NCI-H1694 (cell line): ENCODE measurements around the gene DCUN1D1.
A peak's percentile ranks its signal among the peaks of the same experiment; 100 is the strongest.
"Not testable (repeated sequence)": the region's sequence is repeated elsewhere in the genome, so short reads cannot be mapped to it uniquely, and the experiment has no call there.

Source experiments
- DNase-seq: peaks from one replicate; lab custom pipeline; 2025; lab: John Stamatoyannopoulos, UW

DCUN1D1 gene

DNA sequence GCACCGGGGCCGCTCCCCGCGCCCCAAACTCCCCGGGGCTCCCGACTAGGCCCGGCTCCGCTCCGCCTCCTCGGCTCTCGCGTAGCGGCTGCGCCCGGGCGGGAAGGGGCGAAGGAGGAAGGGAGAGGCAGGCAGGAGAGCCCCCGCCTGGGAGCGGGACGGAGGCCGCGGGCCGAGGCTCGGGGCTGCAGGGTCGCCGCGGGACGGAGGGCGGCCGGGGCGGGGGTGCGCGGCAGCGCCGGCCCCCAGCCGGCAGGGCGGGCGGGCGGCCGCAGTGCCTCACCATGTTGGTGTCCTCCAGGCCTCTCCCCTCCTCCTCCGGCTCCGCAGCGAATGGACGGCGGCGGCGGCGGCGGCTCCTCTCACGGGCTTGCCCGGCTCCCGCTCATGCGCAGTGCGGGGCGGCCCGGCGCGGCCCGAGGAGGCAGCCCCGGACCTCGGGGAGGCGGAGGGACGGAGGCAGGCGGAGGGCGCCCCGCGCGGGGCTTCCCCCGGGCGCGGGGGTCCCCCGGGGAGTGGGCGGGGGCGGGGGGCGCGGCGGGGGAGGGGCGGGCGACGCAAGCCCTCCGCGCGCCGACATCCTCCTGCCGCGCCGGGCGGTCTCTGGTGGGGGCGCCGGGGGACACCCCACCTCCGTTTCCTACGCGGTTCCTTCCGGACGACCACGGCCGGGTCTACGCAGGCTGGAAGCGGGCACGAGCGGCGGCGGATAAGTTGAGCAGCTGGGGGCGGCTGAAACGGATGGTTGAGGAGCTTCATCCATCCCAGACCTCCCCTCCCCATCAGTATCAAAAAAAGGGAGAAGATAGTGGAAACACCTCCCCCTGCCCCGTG is at the start of gene DCUN1D1:
DCUN1D1 (minus strand) TSS at position 335 of the 834 bp plus-strand sequence; CDS start at position 286, 49 bp downstream.
- peak; percentile 38 for DNase-seq

DNA sequence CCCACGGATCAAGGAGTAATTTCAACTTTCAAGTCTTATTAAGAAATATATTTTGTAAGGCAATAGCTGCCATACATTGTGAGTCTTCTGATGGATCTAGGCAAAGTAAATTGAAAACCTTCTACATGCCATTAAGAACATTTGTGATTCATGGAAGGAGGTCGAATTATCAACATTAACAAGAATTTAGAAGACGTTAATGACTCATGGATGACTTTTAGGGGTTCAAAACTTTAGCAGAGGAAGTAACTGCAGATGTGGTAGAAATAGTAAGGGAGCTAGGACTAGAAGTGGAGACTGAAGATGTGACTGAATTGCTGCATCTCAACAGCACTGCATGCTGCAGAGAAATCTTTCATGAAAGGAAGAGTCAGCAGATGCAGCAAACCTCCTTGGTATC is 48.1 kb upstream of the DCUN1D1 start:
- no peak for DNase-seq

DNA sequence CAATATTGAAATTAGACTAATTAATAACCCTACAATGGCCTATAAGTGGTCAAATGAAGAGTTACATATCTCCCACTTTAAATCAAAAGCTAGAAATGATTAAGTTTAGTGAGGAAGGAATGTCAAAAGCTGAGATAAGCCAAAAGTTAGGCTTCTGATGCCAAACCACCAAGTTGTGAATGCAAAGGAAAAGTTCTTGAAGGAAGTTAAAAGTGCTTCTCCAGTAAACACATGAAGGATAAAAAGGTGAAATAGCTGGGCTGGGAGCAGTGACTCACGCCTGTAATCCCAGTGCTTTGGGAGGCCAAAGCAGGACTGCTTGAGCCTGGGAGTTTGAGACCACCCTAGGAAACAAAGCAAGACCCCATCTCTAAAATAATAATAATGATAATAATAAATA is 46.9 kb upstream of the DCUN1D1 start:
- no peak for DNase-seq

DNA sequence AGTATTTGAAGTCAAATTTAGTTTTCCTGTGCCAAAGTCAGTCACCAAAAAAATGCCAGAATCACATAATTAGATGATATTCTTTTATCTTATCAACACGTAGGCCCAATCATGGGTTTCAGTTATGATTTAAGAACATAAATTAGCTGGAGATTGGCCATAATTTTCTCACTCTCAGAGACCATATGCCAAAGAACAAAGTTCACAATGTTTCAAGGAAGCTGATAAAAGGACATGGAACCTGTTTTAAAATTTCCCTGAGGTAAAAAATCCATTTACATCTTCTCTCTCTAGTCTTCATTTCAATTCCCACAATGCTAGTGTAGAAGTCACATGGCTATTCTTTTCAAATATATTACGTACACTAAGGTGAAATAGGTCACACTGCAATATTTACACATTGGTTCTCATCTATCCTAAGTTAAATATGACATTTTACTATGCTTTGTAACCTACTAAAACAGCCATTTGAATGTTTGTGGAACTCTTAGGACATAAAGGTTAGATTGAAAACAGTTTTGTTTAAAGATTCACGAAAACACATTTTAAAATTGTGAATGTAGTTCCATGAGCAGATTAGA is 42.7 kb upstream of the DCUN1D1 start:
- no peak for DNase-seq

DNA sequence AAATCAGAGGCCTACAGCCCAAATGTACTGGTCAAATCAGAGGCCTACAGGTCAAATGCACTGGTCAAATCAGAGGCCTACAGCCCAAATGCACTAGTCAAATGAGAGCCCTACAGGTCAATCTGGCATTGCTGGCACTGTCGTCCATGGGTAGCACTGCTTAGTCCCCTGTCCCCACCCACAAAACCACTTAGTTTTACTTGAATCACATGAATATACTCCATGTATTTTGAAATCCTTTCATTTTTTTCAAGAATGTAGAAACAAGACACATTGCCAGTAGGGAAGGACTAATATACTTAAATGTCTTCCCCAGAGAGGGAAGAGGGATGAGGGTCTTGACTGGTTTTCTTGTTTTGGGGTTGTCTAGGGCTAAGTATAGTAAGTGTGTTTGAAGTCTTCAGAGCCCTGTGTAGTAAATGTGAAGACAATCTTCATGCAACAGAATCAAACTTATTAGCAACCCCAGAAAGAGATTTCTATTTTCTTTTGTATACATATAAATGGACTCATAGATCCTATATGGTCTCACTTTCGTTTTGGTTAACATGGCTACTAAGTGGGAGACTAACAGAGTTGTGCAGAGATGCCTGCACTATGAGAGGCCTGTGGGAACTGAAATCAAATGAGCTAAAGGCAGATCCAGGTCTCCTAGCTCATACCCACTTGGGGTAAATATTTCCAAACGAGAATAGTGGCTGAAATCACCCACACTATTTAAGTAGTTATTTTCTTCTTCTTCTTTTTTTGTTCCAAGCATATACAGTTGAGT is 38.3 kb upstream of the DCUN1D1 start:
- no peak for DNase-seq

DNA sequence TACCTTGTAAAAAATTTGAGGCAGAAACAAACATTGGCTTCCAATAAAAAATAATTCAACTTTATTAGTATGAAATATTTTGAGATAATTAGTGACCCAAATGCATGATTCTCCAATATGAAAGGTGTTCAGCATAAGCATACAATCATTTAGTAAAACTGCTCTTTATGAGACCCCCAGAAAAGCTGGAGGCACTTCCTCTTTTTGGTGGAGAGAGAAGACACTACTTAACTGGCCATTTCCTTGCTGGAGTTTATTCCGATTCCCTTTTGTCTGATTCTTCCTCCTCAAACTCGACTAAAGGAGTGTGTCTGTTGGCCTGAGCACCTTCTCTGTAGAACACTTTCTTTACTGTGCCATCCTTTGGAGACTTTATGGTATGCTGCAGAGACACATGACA is 34.8 kb upstream of the DCUN1D1 start:
- DNase-seq: no peak

DNA sequence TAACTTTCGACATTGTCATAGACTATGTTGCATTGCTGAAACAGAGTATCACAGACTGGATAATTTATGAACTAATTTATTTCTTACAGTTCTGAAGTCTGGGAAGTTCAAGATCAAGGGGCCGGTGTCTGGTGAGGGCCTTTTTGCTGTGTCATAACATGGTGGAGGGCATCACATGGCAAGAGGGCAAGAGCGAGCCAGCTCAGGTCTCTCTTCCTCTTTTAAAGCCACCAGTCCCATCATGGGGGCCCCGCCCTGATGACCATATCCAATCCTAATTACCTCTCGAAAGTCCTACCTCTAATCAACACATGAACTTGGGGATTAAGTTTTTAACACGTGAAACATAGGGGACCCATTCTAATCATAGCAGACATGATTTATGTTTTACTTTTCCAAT is 33.5 kb upstream of the DCUN1D1 start:
- no peak for DNase-seq

DNA sequence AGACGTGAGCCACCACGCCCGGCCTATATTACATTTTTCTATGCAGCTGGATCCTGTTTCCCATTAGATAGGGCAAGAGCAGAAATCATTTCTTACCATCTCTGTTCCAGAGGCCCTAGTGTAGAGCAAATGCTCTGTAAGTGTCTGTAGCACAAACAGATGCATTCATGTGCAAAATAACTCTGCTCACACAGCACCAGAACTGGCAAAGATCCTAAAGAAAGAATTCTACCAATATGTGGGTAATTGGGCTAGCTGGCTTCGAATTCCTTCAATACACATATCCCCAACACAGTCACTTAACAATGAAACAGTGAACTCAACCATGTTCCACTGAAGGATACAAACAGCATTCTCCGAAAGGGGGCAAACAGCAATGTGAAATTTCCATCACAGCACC is 32.7 kb upstream of the DCUN1D1 start:
- no peak for DNase-seq

DNA sequence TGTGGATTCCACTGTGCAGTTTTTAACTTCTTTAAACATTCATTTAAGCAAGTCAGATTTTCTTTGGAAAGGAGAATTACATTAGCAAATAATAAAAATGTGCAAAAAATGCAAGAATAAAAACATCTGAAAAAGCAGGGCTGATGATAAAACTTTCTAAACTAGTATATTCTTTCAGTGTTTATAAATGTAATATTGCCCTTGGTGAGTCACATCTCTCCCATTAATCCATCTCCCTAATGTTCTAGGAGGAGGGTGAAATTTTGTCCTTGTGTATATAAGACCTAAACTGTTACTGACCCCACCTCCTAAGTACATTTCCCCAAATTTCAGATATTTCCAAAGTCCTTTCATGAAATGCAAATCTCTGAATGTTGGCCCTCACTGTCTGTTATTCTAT is 28.5 kb upstream of the DCUN1D1 start:
- no peak for DNase-seq

DNA sequence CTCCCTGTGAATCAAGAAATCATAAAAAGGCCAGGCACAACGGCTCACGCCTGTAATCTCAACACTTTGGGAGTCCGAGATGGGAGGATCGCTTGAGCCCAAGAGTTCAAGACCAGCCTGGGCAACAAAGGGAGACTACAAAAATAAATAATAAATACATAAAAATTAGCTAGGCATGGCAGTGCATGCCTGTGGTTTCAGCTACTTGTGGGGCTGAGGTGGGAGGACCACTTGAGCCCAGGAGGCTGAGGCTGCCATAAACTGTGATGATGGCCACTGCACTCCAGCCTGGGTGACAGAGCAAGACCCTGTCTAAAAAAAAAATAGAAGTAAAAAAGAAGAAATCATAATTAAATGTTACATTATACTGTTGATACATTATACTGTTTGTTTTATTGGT is 28.0 kb upstream of the DCUN1D1 start:
- DNase-seq: no peak

DNA sequence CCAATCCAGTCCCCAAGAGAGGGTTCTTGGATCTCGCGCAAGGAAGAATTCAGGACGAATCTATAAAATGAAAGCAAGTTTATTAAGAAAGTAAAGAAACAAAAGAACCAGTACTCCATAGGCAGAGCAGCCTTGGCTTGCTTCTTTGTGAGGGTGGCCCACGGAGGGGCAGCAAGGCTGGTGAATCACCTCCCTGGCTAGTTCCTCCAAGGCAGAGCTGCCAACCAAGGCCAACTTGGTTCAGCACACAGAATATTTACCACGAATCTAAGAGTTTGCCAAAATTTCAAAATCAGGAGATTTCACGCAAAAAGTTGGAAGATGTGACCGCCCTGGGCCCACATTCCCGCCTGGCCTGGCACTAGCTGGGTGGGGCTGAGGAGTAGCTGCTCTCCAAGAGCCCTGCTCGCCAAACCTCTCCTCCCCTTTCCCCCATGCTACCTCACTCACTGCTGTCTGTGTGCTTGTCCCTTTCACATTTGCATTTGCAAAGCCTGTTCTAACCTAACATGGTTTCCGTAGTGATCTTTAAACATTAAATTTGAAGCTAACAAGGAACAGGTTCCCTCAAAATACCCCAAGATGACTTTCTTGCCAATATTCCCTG is 26.2 kb upstream of the DCUN1D1 start:
- DNase-seq: no peak

DNA sequence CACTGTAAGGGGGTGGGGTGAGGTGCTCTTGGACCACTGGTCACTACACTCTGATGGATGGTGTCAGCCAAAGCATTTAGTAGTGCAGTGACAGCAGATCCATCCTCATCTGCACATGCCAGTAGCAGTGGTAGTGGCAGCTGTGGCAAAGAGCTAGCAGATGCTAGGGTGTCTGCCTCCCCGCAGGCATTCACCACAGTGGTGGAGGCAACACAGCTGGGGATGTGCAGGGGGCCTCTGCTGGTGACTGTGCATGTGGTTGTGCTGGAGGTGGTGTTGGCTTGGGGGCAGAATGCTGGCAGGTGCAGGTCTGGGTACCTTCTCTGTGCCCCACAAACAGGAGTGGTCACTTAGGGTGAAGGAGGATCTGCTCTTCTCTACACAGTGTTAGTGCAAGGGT is 19.4 kb upstream of the DCUN1D1 start:
- no peak for DNase-seq

DNA sequence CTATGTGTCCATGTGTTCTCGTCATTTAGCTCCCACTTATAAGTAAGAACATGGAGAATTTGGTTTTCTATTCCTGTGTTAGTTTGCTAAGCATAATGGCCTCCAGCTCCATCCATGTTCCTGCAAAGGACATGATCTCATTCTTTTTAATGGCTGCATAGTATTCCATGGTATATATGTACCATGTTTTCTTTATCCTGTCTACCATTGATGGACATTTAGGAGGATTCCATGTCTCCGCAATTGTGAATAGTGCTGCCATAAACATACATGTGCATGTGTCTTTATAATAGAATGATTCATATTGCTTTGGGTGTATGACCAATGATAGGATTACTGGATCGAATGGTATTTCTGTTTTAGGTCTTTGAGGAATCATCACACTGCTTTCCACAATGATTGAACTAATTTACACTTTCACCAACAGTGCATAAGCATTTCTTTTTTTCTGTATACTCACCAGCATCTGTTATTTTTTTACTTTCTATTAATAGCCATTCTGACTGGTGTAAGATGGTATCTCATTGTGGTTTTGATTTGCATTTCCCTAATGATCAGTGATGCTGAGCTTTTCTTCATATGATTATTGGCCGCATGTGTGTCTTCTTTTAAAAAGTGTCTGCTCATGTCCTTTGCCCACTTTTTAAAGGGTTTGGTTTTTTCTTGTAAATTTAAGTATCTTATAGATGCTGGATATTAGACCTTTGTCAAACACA is 13.3 kb upstream of the DCUN1D1 start:
- not testable (repeated sequence) for DNase-seq

DNA sequence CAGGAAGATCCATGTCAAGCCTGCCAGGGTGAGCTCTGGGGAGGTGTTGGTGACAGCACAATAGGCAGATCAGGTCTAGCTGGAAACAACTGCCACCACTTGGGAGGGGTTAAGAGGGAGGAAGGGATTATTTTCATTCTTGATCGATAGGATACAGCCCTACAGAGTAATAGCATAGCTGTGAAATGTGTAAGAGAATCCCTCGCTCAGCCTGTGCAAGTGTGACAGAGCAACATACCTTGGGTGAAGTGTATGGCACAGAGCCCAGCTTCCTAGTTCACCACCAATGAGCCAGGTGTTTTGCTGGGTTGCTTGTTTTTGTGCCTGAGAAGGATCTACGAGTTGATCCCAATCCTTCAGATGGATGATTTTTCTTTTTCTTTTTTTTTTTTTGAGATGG is 9.2 kb upstream of the DCUN1D1 start:
- no peak for DNase-seq

DNA sequence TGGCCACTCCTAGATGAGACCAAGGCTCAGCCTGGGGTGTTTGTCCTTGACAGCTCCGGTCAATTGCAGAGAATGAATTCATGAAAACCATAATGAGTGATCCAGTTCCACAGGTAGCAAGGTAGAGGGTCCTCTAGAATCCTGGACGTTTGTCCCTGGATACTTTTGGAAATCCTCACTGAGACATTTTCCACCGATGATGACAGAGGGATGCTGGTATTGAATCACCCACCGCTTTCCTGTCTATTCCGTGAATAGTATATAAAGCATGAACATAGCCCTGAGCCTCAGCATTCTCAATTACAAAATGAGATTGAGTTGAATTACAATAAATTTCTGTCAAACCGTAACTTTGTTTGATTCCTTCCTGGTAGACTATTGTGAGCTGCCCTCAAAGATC is 5.7 kb upstream of the DCUN1D1 start:
- DNase-seq: no peak

DNA sequence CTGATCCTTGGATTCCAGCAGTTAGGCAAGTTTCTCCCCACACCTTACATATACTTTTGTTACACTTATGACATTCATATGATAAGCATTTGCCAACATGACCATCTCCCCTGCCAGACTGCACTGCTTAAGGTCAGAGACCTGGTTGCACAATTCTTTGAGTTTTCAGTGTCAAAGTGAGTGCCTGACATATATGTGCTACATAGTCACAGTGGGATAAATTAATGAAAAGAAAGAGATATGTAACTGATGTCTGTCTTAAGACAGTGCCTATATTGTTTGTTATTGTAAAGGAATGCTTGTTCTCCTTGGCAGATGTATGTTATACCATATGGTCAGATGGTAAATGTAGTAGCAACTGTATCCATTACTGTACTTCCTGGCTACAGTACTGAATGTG is 3.5 kb upstream of the DCUN1D1 start:
- DNase-seq: no peak

DNA sequence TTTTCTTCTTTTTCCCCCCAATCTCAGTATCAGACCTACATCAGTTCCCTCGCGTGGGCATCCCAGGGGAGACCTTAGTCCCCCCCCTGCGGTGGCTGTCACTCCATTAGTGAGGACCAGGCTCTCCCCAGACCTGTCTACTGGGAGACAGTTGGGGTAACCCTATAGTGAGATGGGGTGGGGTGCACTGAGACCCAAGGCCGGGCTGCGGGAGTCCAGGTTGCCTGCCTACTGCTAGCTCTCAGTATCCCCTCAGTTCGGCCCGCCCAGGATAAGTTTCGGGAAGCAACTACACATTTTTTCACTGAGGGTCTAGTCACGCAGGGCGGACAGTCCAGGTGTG is 671 bp upstream of the DCUN1D1 start:
- DNase-seq: no peak

DNA sequence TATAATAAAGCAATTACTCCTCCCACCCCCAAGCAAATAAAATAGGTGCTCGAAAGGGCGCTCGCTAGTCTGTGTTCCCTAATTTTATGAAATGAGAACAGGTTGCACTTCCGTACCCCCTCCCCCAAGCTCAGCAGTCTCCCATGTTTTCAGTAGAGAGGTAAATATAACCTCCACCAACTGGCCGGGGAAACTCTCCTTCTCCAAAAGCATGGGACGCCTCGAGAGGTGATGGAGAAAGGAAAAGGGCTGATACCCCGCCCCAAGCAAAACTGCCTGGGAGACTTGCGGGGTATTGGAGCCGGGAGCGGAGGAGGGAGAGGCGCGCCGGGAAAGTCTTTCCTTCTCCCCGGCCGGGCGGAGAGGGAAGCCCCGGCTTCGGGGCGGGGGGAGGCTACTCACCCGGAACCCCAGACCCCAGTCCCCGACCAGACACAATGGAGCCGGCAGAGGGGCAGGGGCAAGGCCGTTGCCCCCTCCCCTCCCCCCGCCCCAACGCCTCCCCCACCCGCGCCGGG is 605 bp downstream of the DCUN1D1 start:
- DNase-seq: no peak

DNA sequence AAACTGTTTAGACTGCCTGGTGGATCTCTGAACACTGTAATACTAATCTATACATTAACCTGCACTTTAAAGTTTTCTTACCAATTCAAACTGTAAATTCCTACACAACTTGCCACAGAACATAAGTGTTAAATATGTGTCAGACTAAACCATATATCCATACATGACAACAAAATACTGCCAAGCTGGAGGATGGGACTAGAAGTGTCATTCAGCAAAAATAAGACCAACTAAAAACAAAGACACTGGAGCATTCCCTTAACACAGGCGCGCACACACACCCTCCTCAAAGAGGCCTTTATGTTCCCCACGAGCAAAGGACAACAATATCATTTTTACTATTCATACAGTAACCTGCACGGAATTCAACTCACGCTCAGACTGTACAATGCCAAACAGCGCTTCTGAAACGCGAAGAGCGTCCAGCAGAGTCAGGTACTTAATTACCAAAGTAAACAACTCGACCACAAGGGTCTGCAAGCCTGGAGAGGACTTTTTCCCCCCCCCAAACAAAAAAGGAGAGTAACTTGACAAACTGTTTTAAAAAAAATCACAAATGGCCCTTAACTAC is 1.1 kb downstream of the DCUN1D1 start:
- DNase-seq: no peak

DNA sequence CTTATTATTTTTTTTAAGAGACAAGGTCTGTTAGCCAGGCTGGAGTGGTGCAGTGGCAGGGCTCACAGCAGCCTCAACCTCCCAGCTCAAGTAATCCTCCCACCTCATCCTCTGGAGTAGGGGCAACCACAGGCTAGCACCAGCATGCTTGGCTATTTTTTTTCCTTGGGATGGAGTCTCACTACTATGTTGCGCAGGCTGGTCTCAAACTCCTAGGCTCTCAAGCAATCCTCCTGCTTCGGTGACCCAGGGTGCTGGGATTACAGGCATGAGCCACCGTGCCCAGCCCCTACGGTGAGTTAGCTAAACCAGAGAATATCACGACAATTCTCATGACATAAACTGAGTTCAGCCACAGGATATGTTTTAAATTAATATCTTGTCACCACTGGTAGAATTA is 2.0 kb downstream of the DCUN1D1 start:
- DNase-seq: no peak

DNA sequence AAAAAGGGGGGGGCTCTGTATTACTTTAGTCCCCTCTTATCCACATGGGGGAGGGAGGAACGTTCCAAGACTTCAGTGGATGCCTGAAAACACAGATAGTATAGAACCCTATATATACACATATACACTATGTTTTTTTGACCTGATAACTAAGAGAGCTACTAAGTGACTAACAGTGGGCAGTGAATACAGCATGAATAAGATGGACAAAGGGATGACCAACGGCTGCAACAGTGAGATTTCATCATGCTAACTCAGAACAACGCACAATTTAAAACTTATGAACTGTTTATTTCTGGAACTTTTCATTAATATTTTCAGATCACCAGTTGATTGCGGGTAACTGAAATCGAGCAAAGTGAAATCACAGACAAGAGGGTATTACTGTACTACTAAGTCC is 7.3 kb downstream of the DCUN1D1 start:
- DNase-seq: no peak

DNA sequence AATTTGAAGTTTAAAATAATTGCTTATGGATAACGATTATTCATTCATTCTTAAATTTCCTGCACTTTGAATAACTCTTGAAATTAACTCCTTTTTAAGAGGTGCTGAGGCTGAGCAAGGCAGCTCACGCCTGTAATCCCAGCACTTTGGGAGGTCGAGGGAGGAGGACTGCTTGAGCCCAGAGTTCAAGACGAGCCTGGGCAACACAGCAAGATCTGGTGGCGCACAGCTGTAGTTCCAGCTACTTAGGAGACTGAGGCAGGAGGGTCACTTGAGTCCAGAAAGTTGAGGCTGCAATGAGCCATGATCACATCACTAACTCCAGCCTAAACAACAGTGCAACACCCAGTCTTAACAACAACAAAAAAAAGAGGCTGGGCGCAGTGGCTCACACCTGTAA is 8.0 kb downstream of the DCUN1D1 start:
- DNase-seq: no peak
